Stomach (tissue), 4 donors: Measurements from ENCODE around the gene ANKRD11.

Experiments
- EP300 ChIP-seq: sonication (generic); formaldehyde crosslinking; IDR thresholded peaks from one replicate; pipeline ENCODE4 v1.6.1; 2017; ENCODE audit warnings: antibody characterized with exemption
- POLR2A ChIP-seq, 4 donors: fragments of 450-650 bp; IDR thresholded peaks; one replicate each; pipeline ENCODE4 v1.6.1; 2016; ENCODE audit warnings: antibody characterized with exemption in 4 of 4, control low read depth in 2 of 4, mild to moderate bottlenecking in 1 of 4, moderate library complexity in 1 of 4
- POLR2AphosphoS5 ChIP-seq, 3 donors: sonication (generic); formaldehyde crosslinking; IDR thresholded peaks; one replicate each; pipeline ENCODE4 v1.6.1; 2016; ENCODE audit warnings: antibody characterized with exemption in 3 of 3
- TF ChIP-seq, protein P1 (sequence below), 7 experiments: fragments of 450-650 bp in 4 of 7; fragments of 200-600 bp in 3 of 7; sonication (generic) in 3 of 7; IDR thresholded peaks; one replicate each; pipeline ENCODE4 v1.5.1; 2016 to 2019; ENCODE audit warnings: antibody characterized with exemption in 7 of 7, control low read depth in 2 of 7, mild to moderate bottlenecking in 1 of 7

GRCh38 chr16:89241187-89242007 lies 249.0 kb downstream of the ANKRD11 start:
- TF ChIP-seq EP300 (no peak), POLR2A (IDR thresholded peaks at IDR 0.05) (peak in 2 of 4 donors; percentile 46 to 77), POLR2AphosphoS5 (IDR thresholded peaks at IDR 0.05) (peak; percentile 50 to 85 (median 67))
- TF ChIP-seq, protein P1, sequence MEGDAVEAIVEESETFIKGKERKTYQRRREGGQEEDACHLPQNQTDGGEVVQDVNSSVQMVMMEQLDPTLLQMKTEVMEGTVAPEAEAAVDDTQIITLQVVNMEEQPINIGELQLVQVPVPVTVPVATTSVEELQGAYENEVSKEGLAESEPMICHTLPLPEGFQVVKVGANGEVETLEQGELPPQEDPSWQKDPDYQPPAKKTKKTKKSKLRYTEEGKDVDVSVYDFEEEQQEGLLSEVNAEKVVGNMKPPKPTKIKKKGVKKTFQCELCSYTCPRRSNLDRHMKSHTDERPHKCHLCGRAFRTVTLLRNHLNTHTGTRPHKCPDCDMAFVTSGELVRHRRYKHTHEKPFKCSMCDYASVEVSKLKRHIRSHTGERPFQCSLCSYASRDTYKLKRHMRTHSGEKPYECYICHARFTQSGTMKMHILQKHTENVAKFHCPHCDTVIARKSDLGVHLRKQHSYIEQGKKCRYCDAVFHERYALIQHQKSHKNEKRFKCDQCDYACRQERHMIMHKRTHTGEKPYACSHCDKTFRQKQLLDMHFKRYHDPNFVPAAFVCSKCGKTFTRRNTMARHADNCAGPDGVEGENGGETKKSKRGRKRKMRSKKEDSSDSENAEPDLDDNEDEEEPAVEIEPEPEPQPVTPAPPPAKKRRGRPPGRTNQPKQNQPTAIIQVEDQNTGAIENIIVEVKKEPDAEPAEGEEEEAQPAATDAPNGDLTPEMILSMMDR (IDR thresholded peaks at IDR 0.05), result no peak
